Endothelial cell (in vitro differentiated cells): ENCODE measurements around the gene GH2. TPM values are rescaled to one million over a fixed set of nuclear protein-coding genes. Genes with fewer than 3 reads are reported as not detected.
"Not testable (repeated sequence)": the region's sequence is repeated elsewhere in the genome, so short reads cannot be mapped to it uniquely, and the experiment has no call there.

Experiments
- DNase-seq: peaks from one replicate; pipeline ENCODE4 v3.0.0; 2021; ENCODE audit warnings: low spot score
- H3K27ac Mint-ChIP-seq: one replicate; pipeline ENCODE4 v1.8.0; 2021; ENCODE audit warnings: mixed read lengths, inconsistent platforms; ENCODE audit not compliant: unreplicated experiment
- H3K27me3 Mint-ChIP-seq: one replicate; pipeline ENCODE4 v1.8.0; 2021; ENCODE audit warnings: mild to moderate bottlenecking, moderate library complexity, mixed read lengths, inconsistent platforms; ENCODE audit not compliant: unreplicated experiment
- H3K36me3 Mint-ChIP-seq: one replicate; pipeline ENCODE4 v1.8.0; 2021; ENCODE audit warnings: mild to moderate bottlenecking, low read depth, mixed read lengths, inconsistent platforms; ENCODE audit not compliant: unreplicated experiment
- H3K4me1 Mint-ChIP-seq: one replicate; pipeline ENCODE4 v1.8.0; 2021; ENCODE audit warnings: mild to moderate bottlenecking, mixed read lengths, inconsistent platforms; ENCODE audit not compliant: unreplicated experiment
- H3K4me3 Mint-ChIP-seq: one replicate; pipeline ENCODE4 v1.8.0; 2021; ENCODE audit warnings: mild to moderate bottlenecking, mixed read lengths, inconsistent platforms; ENCODE audit not compliant: unreplicated experiment
- H3K9me3 Mint-ChIP-seq: one replicate; pipeline ENCODE4 v1.8.0; 2021; ENCODE audit warnings: mixed read lengths, inconsistent platforms; ENCODE audit not compliant: unreplicated experiment
- total RNA-seq: library from RNA; stranded (reverse); fragmentation: NEBNext Ultra II Directional; extraction: Animal tissue kit (Norgen Biotek cat#: 25700); gene quantifications from one replicate; pipeline ENCODE4 v1.2.1, GENCODE V29; 2021; ENCODE audit not compliant: unreplicated experiment
- TF ChIP-seq, protein P1 (sequence below): fragments of 200-600 bp; sonication (generic); IDR thresholded peaks from one replicate; pipeline ENCODE4 v1.5.0; 2021; ENCODE audit warnings: antibody characterized with exemption; ENCODE audit not compliant: unreplicated experiment

Gene GH2
- total RNA-seq, 1 donor from 2014 or later, result not detected

DNA sequence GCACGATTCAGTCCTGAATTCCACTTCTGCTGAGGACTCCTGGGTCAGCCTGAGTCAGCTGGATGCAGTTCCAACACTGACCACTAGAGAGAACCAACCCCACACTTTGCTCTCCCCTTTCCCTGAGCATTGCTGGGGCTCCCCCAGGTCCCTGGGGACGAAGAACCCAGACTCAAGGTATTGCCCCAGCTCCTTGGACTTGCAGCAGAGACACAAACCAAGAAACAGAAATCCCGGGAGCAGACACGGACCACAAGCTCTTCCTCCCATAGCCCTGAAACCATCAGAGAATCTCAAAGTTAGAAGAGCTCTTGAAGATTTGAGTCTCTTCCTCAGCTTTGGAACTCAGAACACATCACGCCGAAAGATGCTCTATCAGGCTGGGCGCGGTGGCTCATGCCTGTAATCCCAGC is 37.6 kb upstream of the GH2 start:
- H3K4me3 Mint-ChIP-seq, result no peak overlapping the region
- no peak overlapping the region for H3K27ac Mint-ChIP-seq
- no peaks in the 10 kb centered on the region for H3K9me3 Mint-ChIP-seq
- DNase-seq, result peak; percentile 75
- peaks cover 3% of the 10 kb centered on the region for H3K27me3 Mint-ChIP-seq
- H3K4me1 Mint-ChIP-seq, result peaks cover 10% of the 10 kb centered on the region
- no peaks in the 10 kb centered on the region for H3K36me3 Mint-ChIP-seq
- TF ChIP-seq, protein P1, sequence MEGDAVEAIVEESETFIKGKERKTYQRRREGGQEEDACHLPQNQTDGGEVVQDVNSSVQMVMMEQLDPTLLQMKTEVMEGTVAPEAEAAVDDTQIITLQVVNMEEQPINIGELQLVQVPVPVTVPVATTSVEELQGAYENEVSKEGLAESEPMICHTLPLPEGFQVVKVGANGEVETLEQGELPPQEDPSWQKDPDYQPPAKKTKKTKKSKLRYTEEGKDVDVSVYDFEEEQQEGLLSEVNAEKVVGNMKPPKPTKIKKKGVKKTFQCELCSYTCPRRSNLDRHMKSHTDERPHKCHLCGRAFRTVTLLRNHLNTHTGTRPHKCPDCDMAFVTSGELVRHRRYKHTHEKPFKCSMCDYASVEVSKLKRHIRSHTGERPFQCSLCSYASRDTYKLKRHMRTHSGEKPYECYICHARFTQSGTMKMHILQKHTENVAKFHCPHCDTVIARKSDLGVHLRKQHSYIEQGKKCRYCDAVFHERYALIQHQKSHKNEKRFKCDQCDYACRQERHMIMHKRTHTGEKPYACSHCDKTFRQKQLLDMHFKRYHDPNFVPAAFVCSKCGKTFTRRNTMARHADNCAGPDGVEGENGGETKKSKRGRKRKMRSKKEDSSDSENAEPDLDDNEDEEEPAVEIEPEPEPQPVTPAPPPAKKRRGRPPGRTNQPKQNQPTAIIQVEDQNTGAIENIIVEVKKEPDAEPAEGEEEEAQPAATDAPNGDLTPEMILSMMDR, result peak; percentile 94

DNA sequence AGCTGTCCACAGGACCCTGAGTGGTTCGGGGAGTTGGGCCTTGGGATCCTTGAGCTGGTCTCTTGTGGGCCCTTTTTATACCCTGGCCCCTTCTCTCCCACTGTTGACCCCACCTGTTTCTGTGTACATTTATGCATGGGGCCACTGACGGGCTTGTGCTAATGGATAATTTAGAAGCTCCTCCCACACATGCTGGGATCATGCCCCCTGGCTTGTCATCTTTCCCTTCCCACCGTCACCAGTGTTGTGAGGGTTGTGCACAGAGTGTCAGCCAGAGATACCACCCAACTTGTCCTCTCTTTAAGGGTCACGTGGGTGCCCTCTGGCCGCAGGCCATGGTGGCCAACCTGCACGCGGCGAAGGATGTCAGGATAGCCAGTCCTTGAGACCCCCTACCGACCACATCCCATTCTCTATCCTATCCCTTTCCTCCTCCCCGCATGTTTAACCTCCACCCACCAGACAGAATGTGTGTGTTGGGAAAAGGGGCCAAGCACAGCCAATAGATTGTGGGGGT is 37.1 kb upstream of the GH2 start, which contains the start of gene GH1:
Gene GH1, minus strand, starts transcription at position 51 of the 517 bp plus-strand sequence. CDS start 63 bp downstream, outside the sequence.
- H3K4me1 Mint-ChIP-seq, H3K27ac Mint-ChIP-seq, H3K27me3 Mint-ChIP-seq, H3K36me3 Mint-ChIP-seq, H3K4me3 Mint-ChIP-seq, H3K9me3 Mint-ChIP-seq, DNase-seq: not testable (repeated sequence)

DNA sequence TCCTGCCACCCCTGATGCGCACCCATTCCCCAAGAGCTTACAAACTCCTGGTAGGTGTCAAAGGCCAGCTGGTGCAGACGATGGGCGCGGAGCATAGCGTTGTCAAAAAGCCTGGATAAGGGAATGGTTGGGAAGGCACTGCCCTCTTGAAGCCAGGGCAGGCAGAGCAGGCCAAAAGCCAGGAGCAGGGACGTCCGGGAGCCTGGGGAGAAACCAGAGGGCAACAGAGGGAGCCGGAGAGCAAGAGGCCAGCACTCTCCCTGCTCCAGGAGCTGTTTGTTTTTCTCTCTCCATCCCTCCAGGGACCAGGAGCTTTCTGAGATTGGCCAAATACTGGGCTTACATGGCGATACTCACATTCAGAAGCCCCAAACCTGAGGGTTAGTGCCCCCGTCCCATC is 36.6 kb upstream of the GH2 start:
- no peak overlapping the region for H3K4me3 Mint-ChIP-seq
- TF ChIP-seq, protein P1, result no peak
- no peaks in the 10 kb centered on the region for H3K9me3 Mint-ChIP-seq
- peaks cover 3% of the 10 kb centered on the region for H3K27me3 Mint-ChIP-seq
- H3K4me1 Mint-ChIP-seq, result peaks cover 10% of the 10 kb centered on the region
- H3K27ac Mint-ChIP-seq, result no peak overlapping the region
- DNase-seq, result peak; percentile 40
- no peaks in the 10 kb centered on the region for H3K36me3 Mint-ChIP-seq

DNA sequence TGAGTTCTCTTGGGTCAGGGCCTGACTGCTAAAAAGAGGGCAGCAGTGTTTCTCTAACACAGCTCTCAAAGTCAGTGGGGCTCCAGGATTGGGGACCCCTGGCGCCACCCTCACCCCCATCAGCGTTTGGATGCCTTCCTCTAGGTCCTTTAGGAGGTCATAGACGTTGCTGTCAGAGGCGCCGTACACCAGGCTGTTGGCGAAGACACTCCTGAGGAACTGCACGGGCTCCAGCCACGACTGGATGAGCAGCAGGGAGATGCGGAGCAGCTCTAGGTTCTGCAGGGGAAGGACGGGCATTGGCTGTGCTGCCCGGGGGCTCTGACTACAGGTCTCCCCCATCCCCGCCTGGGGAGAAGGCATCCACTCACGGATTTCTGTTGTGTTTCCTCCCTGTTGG is 35.9 kb upstream of the GH2 start:
- TF ChIP-seq, protein P1, result no peak
- Mint-ChIP-seq H3K27ac (no peak overlapping the region), H3K4me3 (no peak overlapping the region), H3K4me1 (peaks cover 10% of the 10 kb centered on the region), H3K9me3 (no peaks in the 10 kb centered on the region), H3K27me3 (peaks cover 3% of the 10 kb centered on the region), H3K36me3 (no peaks in the 10 kb centered on the region)
- DNase-seq, result no peak

DNA sequence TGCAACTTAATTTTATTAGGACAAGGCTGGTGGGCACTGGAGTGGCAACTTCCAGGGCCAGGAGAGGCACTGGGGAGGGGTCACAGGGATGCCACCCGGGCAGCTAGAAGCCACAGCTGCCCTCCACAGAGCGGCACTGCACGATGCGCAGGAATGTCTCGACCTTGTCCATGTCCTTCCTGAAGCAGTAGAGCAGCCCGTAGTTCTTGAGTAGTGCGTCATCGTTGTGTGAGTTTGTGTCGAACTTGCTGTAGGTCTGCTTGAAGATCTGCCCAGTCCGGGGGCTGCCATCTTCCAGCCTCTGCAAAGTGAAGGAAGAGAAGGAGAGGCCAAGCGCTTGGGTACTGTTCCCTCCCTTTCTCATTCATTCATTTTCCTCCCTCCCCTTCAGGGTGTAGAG is 35.5 kb upstream of the GH2 start:
- not testable (repeated sequence) for H3K36me3 Mint-ChIP-seq, H3K4me1 Mint-ChIP-seq, H3K27ac Mint-ChIP-seq, H3K9me3 Mint-ChIP-seq, DNase-seq, H3K4me3 Mint-ChIP-seq, H3K27me3 Mint-ChIP-seq

DNA sequence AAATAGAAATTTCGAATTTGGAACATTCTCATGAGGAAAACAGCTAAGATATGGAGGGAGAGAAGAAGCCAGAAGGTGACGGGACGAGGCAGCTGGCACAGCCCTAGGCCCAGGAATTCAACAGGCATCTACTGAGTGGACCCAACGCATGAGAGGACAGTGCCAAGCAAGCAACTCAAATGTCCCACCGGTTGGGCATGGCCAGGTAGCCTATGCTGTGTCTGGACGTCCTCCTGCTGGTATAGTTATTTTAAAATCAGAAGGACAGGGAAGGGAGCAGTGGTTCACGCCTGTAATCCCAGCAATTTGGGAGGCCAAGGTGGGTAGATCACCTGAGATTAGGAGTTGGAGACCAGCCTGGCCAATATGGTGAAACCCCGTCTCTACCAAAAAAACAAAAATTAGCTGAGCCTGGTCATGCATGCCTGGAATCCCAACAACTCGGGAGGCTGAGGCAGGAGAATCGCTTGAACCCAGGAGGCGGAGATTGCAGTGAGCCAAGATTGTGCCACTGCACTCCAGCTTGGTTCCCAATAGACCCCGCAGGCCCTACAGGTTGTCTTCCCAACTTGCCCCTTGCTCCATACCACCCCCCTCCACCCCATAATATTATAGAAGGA is 34.9 kb upstream of the GH2 start:
- Mint-ChIP-seq H3K36me3 (no peaks in the 10 kb centered on the region), H3K4me1 (peaks cover 10% of the 10 kb centered on the region), H3K9me3 (no peaks in the 10 kb centered on the region), H3K4me3 (no peak overlapping the region), H3K27ac (no peak overlapping the region), H3K27me3 (peaks cover 3% of the 10 kb centered on the region)
- DNase-seq, result no peak
- TF ChIP-seq, protein P1, result no peak

DNA sequence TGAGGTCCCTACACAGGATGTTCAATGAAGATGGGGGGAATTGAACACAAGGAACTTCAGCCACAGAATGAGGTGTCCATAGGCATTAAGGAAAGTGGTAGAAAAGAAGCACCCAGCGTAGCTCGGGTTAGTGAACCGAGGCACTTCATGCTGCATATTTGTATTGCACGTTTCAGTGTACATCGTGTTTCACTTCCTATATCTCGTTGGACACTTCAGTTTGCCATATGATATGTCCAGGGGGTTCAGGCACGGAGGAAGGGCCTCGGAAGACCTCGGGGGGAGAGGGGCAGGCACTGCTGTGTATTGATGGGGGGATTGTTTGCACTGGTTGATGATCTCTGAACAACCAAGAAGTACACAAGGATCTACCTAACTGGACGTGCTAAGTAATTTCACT is 34.0 kb upstream of the GH2 start:
- H3K27me3 Mint-ChIP-seq, H3K9me3 Mint-ChIP-seq, H3K36me3 Mint-ChIP-seq, H3K27ac Mint-ChIP-seq, DNase-seq, H3K4me3 Mint-ChIP-seq, H3K4me1 Mint-ChIP-seq: not testable (repeated sequence)
